ENCODE data around the gene CTDSP2. TPM values are rescaled to one million over a fixed set of nuclear protein-coding genes. Genes with fewer than 3 reads are reported as not detected.

Gene CTDSP2
- total and polyA plus RNA-seq, 2 of the 8 experiments (the other 6 are each of a cell fraction or from before 2014, with no cell fraction given): 71.3 to 91.7 TPM

DNA sequence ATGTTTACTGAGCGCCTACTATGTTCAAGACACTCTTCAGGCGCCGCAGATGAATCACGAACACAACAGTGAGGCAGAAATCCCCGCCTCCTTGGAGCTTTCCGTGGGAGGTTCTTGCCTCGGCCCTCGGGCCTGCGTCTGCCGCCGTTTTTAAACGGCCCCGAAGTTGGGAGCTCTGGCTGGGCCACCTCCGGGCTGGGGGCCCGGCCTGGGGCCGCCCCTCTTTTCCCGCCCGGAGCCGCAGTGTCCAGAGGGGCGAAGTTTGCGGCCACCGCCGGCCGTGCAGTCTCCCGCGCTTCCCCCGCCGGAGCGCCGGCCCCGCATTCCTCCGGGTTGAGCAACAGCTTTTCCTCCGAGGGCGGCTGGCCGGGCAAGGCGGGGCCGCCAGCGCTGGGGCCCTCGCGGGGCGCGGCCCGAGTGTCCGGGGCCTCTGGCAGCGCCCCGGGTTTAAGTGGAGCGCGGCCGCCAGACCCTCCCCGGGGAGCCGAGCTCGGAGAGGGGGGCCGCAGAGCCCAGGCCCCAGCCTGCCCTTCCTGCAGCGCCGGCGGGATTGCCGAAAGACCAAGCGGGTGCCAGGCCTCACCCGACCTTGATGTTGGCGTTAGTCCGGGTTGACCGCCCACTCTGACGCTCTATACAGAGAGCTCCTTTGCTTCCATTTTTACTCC is 18.7 kb upstream of the CTDSP2 start:
- Histone ChIP-seq H2BK12ac (ENCODE audit: low read depth, low read length) (no peak overlapping the region), H3K4me2 (ENCODE audit: insufficient read depth in 1 of 2, low read depth in 2 of 2, low read length in 2 of 2) (peak overlapping the region; percentile 76 to 82), H3K9ac (replicated peaks in 1 of 4; ENCODE audit: extremely low read depth in 1 of 4, low read depth in 3 of 4, low read length in 3 of 4) (peak overlapping the region in 2 of 4 experiments; percentile 23 to 53; a peak in 3 of 7 replicates), H3K79me2 (ENCODE audit: control insufficient read depth in 1 of 2, insufficient read depth in 2 of 2, low read length in 2 of 2) (no peaks in the 10 kb centered on the region), H3K23me2 (ENCODE audit: low read depth, low read length) (peaks cover under 1% of the 10 kb centered on the region), H4K91ac (replicated peaks; ENCODE audit: insufficient read length, low read length) (no peak overlapping the region), H3K56ac (replicated peaks; ENCODE audit: insufficient read length, low read depth, low read length) (no peak overlapping the region), H3K36me3 (ENCODE audit: control insufficient read depth in 2 of 4, insufficient read depth in 4 of 4, low read length in 3 of 4) (no peaks in the 10 kb centered on the region), H3K9me3 (ENCODE audit: insufficient read depth in 2 of 2, low read depth in 1 of 2, low read length in 1 of 2) (no peaks in the 10 kb centered on the region), H2BK15ac (ENCODE audit: low read length) (no peak overlapping the region), H2BK120ac (replicated peaks; ENCODE audit: low read depth, low read length) (no peak overlapping the region), H4K8ac (ENCODE audit: extremely low read depth, insufficient read depth, low read length) (peak overlapping the region; percentile 51), H3K79me1 (ENCODE audit: low read depth, low read length) (no peaks in the 10 kb centered on the region), H2AFZ (ENCODE audit: low read length) (peak overlapping the region; percentile 7; the same call in 1 of the 2 replicates), H3K4me1 (replicated peaks in 1 of 4; ENCODE audit: control insufficient read depth in 3 of 4, insufficient read depth in 4 of 4, low read length in 3 of 4) (peaks cover 0 to 12% (median 8%) of the 10 kb centered on the region in 4 experiments; a peak in 5 of 7 replicates), H3K18ac (ENCODE audit: extremely low read depth, low read length) (peak overlapping the region; percentile 14; the same call in 1 of the 2 replicates), H3K27ac (ENCODE audit: low read depth, low read length) (no peak overlapping the region), H3K27me3 (replicated peaks in 1 of 4; ENCODE audit: control insufficient read depth in 3 of 4, extremely low read depth in 1 of 4, insufficient read depth in 3 of 4, low read length in 3 of 4) (peaks cover 0 to 20% (median 10%) of the 10 kb centered on the region in 4 experiments; a peak in 5 of 7 replicates), H3K14ac (ENCODE audit: insufficient read length) (no peak overlapping the region), H2BK5ac (ENCODE audit: low read depth, low read length) (no peak overlapping the region), H4K5ac (ENCODE audit: insufficient read length, low read depth, low read length) (no peak overlapping the region), H3K4me3 (ENCODE audit: extremely low read depth in 1 of 4, insufficient read depth in 2 of 4, low read depth in 3 of 4, low read length in 4 of 4) (peak overlapping the region; percentile 25 to 65 (median 41)), H3K4ac (replicated peaks; ENCODE audit: insufficient read length, low read depth, low read length) (no peak overlapping the region), H2BK20ac (ENCODE audit: low read length) (no peak overlapping the region), H3K23ac (ENCODE audit: insufficient read length) (no peak overlapping the region), H2AK5ac (ENCODE audit: low read depth, low read length) (no peak overlapping the region), H4K20me1 (replicated peaks in 1 of 2; ENCODE audit: control insufficient read depth in 1 of 2, insufficient read depth in 2 of 2, low read length in 2 of 2) (no peaks in the 10 kb centered on the region)
- WGBS, 2 experiments (ENCODE audit: extremely low coverage in 1 of 2, insufficient coverage in 1 of 2, insufficient read length in 1 of 2, insufficient replicate concordance in 2 of 2, low coverage in 1 of 2, low lambda C conversion rate in 2 of 2, missing lambda C conversion rate in 1 of 2): 5% methylated on average over 27 of the region's 63 CpGs; no CpG with 5 or more reads in 1 of the 2 experiments
- DNase-seq (ENCODE audit: low read depth in 1 of 2, low spot score in 2 of 2): peak in 1 of 2 experiments; percentile 73
- POLR2A ChIA-PET (ENCODE audit: partially characterized antibody): interaction anchor here (0.7 to 29.9 kb wide), 11 partner anchors 9 to 93 kb away, joined by 3 to 722 read pairs (median 5); partner anchors contain the start of genes CTDSP2, EEF1AKMT3 and METTL1
- FAIRE-seq: no peak
- CTCF ChIA-PET (ENCODE audit: partially characterized antibody): interaction anchor here (1.2 to 6.7 kb wide), 12 partner anchors 9 to 61 kb away, joined by 3 to 58 read pairs (median 10); partner anchors contain the start of gene CTDSP2
- TF ChIP-seq CHD2 (IDR thresholded peaks at IDR 0.05; ENCODE audit: low read length) (no peak), RXRA (IDR thresholded peaks at IDR 0.05; ENCODE audit: insufficient read depth, low read depth, low read length) (no peak), TEAD4 (IDR thresholded peaks at IDR 0.05; ENCODE audit: low read depth, low read length) (peak; percentile 72), CEBPB (IDR thresholded peaks at IDR 0.05; ENCODE audit: low read depth, low read length) (peak; percentile 96), KDM4A (IDR thresholded peaks at IDR 0.05; ENCODE audit: low read depth, low read length, severe bottlenecking) (peak; percentile 46), POLR2A (IDR thresholded peaks at IDR 0.05; ENCODE audit: control extremely low read depth in 1 of 2, low read depth in 2 of 2, low read length in 2 of 2) (peak in 1 of 2 experiments; percentile 55; a peak in 1 of 3 replicates), GABPA (IDR thresholded peaks at IDR 0.05; ENCODE audit: borderline replicate concordance, insufficient read depth, low read length) (no peak), TAF1 (IDR thresholded peaks at IDR 0.05; ENCODE audit: low read depth, low read length) (peak; percentile 50; the same call in 1 of the 2 replicates), EZH2 (IDR thresholded peaks at IDR 0.05; ENCODE audit: low read depth, low read length, severe bottlenecking) (peak; percentile 52)
- TF ChIP-seq, protein P1, sequence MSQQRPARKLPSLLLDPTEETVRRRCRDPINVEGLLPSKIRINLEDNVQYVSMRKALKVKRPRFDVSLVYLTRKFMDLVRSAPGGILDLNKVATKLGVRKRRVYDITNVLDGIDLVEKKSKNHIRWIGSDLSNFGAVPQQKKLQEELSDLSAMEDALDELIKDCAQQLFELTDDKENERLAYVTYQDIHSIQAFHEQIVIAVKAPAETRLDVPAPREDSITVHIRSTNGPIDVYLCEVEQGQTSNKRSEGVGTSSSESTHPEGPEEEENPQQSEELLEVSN (IDR thresholded peaks at IDR 0.05): peak; percentile 85
- TF ChIP-seq, protein P2, sequence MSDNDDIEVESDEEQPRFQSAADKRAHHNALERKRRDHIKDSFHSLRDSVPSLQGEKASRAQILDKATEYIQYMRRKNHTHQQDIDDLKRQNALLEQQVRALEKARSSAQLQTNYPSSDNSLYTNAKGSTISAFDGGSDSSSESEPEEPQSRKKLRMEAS (IDR thresholded peaks at IDR 0.05): peak; percentile 19; the same call in 1 of the 2 replicates

Data from H1 (cell line).